ENCODE results near the gene GASK1A.

DNA sequence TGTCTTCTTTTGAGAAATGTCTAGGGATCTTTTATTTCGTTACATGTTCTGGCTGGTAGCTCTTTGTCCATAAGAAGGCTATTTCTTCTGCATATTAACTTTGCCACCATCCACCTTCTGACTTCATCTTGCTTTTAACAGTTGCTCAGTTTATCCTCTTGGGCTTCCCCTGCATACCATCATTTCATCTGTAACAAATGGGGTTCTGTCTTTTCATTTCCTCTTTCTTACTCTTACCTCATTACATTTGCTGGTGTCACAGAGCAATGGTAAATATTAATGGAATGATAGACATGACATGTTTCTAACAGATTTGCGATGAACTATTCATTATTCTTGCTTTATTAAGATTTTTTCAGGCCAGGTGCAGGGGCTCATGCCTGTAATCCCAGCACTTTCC, 62.4 kb downstream of the GASK1A start:
- TF ChIP-seq ARNT (IDR thresholded peaks at IDR 0.05) (no peak), SP1 (IDR thresholded peaks at IDR 0.05) (no peak), HDGF (IDR thresholded peaks at IDR 0.05; ENCODE audit: borderline replicate concordance) (no peak), FOXM1 (IDR thresholded peaks at IDR 0.05; ENCODE audit: borderline replicate concordance) (no peak), BHLHE40 (IDR thresholded peaks at IDR 0.05; ENCODE audit: borderline replicate concordance) (no peak)

Measured in HEK293T (cell line).